ENCODE results near the gene KCNH1.

KCNH1 gene

GRCh38 chr1:210917560-210918169 lies 216.3 kb downstream of the KCNH1 start:
- no peak for DNase-seq

GRCh38 chr1:210916548-210916947 lies 217.4 kb downstream of the KCNH1 start:
- DNase-seq: no peak

DNA sequence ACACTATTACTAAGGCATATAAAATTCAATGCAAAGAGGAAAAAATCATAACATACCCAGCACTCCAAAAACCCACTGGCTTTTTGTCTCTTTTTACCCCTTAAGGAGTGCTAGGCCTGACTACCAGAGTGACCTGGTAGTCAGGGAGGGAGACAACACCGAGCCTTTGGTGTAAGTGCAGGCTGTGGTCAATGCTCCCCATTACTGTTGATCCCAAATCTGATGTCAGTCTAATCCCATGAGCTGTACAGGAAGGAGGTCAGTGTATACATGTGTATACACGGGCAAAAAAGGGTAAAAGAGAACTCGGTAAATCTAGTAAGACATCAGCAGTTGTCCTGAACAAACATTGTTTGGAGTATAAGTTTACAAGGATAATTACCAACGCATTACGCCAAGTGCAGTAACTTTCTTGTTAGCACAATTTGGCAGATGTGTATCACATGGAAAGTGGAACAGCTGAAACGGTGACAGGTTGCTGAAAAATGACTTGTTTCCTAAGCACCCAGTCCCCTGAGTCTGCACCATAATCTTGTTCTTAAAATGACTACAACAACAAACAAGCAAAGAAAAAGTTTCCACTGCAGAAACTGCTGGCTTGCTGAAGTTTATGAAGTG lies 217.9 kb downstream of the KCNH1 start:
- DNase-seq: no peak

- no peak for DNase-seq
These were observed 221.2 kb downstream of the KCNH1 start for GRCh38 chr1:210912752-210913151.

GRCh38 chr1:210910020-210910575 lies 223.8 kb downstream of the KCNH1 start:
- no peak for DNase-seq

- DNase-seq: no peak
These were observed 225.2 kb downstream of the KCNH1 start for GRCh38 chr1:210908791-210909190.

DNA sequence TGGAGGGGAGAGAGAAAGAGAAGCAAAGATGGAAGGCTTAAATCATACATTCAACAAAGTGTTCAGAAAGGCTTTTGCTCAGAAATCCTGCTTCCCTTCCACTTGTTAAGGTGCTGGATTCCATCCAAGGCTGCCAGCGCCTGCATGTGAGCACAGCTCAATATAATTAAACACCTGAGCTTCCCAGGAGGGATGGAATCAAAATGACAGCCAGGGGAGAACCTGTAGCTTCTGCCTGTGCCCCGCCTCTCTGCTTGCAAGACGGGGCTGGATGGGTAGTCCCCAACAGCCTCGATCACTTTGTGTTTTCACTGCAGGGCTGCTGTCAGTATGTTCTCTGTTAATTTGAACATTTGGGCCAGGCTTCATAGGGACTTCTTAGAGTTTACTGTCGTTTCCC lies 225.7 kb downstream of the KCNH1 start:
- DNase-seq: no peak

GRCh38 chr1:210907251-210907805 lies 226.6 kb downstream of the KCNH1 start:
- DNase-seq: no peak

DNA sequence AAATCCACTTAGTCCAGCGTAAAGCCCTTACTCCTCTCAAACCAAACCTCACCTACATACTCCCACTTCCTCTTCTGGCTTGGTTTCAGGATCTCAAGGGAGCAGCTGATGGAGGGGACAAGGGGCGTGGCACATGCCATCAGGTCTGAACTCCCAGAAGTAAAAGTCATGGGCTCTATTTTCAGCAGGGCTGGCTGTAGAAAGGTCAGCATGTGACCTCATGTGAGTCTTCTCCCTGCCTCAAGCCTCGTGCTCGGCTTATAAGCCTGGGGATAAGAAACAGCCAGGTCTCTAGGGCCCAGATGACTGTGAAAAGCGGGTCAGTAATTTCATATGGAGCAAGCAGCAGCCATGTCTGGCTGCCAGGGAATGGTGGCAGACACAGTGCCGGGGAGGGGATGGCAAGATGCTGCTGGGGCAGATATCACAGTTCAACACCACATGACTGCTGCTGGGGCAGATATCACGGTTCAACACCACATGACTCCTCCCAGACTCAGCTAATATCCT lies 227.9 kb downstream of the KCNH1 start:
- DNase-seq: no peak

DNA sequence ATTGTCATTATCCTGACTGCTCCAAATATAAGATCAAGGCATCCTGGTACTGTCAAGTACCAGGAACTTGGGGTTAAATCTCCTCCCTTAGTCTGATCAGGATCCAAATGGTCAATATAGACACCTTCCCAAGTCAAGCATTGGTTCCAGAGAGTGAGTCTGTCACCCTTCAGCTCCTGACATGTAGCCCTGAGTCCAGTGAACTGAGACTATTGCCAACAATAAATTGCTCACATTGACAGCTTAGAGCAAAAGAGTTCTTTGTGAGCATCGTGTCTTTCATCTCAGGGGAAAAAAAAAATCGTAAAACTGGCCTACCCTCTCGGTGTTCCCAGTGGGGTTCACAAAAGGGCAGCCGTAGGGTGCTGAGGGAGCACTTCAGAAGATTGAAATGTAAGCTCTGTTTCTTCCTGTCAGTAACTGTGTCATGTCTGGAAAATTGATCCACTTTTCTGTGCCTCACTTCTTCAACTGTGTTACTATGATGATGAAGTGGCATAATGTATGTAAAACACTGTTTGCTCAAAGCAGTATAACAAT lies 228.5 kb downstream of the KCNH1 start:
- DNase-seq: no peak

GRCh38 chr1:210901981-210902770 lies 231.8 kb downstream of the KCNH1 start:
- no peak for DNase-seq

DNA sequence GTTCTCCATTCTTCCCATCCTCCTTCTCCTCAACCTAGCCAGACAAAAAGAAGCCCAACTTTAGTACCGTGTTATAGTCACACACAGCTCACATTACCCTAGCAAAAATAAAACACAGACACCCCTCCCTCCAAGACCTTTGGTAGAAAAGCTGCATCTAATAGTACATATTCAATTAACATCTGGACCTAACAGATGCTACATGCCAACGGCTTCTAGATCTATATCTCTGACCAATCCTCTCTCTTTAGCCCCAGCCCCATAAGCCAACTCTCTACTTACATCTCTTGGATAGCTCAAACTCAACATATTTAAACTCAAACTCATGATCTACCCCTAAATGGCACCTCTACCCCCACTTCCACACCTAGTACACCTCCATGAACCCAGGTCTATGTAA lies 233.1 kb downstream of the KCNH1 start:
- DNase-seq: no peak

GRCh38 chr1:210900079-210900478 lies 233.9 kb downstream of the KCNH1 start:
- no peak for DNase-seq

- no peak for DNase-seq
These were observed 234.3 kb downstream of the KCNH1 start for GRCh38 chr1:210899676-210900075.

DNA sequence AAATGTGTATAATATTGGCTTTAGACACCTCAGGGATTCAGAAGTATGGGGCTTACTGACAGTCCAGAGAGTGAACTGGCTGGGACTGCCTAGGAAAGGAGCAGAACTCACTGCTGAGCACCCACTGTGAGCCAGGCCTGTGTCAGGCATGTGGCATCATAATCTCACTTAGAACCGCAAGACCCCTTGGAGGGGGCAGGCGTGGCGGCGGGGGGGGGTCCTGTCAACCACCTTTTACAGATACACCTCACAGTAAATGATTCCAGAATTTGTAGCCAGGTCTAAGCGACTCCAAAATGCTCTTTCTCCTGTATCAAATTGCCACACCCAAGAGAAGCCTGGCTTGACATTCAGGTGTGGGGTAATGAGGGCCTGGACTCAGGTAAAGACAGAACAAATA lies 235.5 kb downstream of the KCNH1 start:
- no peak for DNase-seq

- no peak for DNase-seq
These were observed 250.1 kb downstream of the KCNH1 start for GRCh38 chr1:210883821-210884220.

DNA sequence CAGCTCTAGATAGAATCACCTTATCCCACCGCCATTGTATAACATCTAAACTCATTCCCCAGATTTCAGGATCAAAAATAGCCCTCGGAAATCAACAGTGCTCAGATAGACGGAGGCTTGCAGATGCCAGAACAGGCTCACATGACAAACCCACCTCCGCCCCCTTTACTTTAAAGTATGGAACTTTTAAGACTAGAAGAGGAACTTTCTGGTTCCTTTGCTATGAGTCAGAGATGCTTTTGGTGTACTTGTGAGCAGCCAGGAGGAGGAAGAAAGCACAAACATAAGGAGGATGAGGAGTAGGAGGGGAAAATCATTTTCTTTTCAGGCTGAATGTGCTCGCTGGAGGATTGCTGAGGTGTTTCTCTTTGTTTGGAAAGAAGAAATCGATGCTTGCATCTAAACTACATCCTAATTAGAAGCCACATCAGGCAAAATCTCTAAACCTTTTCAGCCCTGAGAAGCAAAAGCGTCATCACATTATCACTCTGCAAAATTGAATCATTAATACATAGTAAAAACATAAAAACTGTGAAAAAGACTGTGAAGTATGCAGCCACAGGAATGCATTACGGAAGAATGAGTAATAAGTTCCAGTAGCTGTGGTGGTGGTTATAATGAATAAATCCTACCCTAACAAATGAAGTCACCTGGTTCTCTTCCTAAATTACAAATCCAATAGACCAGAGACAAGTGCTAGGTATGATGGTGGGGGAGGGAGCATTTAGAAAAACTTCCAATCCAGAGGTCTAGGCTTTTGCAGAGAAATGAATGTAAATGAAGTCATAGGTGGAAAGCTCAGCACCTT lies 251.3 kb downstream of the KCNH1 start:
- peak; percentile 46 to 81 for DNase-seq

DNA sequence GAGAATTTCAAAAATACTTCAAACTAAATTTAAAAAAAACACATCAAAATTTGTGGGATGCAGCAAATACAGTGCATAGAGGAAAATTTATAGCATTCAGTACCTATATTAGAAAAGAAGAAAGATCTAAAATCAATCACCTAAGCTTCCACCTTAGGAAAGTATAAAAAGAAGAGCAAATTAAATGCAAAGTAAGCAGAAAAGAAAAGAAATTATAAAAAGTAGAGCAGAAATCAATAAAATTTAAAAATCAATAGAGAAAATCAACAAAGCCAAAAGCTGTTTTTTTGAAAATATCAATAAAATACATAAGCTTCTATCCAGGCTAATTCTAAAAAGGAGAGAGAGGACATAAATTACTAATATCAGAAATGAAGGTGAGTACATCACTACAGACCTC lies 255.4 kb downstream of the KCNH1 start:
- no peak for DNase-seq

DNA sequence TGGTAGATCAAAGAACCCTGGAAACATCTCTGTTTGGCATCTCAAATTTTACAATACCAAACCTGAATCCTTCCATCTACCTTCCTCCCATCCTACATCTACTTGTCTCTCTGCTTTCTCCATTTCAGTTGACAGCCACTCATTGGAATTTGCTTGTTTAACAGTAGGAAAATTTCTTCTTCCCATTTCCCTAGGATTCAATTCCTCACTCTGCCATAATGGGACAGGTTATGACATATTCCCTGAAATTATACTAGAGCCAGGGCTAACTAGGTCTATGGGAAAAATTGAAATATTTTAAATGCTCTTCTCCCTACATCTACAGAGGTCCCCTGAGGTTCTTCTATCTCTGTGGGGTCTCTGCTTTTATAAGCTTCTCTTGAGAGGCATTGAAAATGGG lies 257.7 kb downstream of the KCNH1 start:
- DNase-seq: no peak

DNA sequence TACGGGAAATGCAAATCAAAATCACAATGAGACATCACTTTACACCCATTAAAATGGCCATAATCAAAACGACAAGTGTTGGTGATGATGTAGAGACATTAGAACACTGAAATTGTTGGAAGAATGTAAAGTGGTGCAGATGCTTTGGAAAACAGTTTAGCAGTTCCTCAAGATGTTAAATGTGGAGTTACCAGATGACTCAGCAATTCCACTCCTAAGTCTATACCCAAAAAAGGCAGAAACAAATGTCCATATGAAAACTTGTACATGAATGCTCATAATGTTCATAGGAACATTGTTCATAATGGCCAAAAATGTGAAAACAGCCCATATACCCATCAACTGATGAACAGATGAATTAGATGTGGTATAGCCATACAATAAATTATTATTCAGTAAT lies 267.4 kb downstream of the KCNH1 start:
- no peak for DNase-seq

DNA sequence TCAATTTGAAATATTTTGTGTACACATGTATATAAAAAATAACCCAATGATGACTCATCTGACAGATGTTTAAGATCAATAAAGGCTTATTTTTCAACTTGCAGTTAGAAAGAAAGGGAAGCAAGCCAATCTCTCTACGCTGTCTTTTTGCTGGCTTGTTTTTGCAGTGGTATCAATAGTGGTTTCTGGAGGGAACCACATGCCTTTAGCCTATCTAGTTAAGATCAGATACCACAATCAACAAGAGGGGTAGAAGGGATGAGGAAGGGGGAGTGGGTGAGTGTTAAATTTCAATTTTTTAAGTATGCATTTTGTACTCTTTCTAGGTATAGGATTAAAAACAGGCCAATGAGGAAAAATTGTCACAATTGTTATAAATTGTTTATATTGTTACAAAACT lies 276.2 kb downstream of the KCNH1 start:
- no peak for DNase-seq

DNA sequence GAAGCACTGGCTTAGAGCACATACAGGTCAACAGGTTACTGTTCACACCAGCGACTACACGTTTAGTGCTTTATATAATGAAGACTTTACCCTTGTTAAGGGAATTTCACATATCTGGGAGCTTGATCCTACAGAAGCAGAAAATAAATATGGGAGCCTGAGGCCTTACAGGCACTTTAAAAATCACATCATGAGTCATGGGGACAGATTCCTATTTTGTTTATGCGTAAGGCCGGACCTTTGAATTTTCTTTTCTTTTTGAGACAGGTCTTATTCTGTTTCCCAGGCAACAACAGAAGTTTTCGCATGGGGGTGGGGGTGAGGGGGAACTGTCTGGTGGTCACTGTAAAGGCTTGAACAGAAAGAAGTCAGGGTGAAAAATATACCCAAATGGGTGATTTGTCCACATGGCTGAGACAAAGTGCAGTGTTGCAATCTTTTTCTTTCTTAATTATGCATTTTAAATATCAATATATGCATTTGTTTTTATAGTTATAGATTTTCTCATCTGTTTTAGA lies 276.7 kb downstream of the KCNH1 start:
- DNase-seq: no peak
